Measurements from ENCODE around the gene MS4A14. TPM values are rescaled to one million over a fixed set of nuclear protein-coding genes. Genes with fewer than 3 reads are reported as not detected.

Gene MS4A14
- total RNA-seq, 1 donor from 2014 or later: not detected

DNA sequence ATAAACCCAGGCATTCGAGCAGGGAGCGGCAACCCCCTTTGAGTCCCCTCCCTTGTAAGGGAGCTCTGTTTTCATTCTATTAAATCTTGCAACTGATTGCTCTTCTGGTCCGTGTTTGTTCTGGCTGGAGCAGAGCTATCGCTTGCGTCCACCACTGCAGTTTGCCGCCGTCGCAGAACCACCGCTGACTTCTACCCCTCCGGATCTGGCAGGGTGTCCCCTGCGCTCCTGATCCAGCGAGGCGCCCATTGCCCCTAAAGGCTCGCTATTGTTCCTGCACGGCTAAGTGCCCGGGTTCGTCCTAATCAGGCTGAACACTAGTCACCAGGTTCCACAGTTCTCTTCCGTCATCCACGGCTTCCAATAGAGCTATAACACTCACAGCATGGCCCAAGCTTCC lies 28.4 kb upstream of the MS4A14 start:
- DNase-seq: no peak
- H3K4me3 Mint-ChIP-seq (ENCODE audit: unreplicated experiment): no peak overlapping the region
- H3K36me3 Mint-ChIP-seq (ENCODE audit: unreplicated experiment): no peaks in the 10 kb centered on the region
- H3K27me3 Mint-ChIP-seq (ENCODE audit: unreplicated experiment): no peaks in the 10 kb centered on the region
- no peak overlapping the region for H3K27ac Mint-ChIP-seq (ENCODE audit: unreplicated experiment)
- H3K4me1 Mint-ChIP-seq (ENCODE audit: low read depth, unreplicated experiment): peaks cover 2% of the 10 kb centered on the region
- TF ChIP-seq, protein P1, sequence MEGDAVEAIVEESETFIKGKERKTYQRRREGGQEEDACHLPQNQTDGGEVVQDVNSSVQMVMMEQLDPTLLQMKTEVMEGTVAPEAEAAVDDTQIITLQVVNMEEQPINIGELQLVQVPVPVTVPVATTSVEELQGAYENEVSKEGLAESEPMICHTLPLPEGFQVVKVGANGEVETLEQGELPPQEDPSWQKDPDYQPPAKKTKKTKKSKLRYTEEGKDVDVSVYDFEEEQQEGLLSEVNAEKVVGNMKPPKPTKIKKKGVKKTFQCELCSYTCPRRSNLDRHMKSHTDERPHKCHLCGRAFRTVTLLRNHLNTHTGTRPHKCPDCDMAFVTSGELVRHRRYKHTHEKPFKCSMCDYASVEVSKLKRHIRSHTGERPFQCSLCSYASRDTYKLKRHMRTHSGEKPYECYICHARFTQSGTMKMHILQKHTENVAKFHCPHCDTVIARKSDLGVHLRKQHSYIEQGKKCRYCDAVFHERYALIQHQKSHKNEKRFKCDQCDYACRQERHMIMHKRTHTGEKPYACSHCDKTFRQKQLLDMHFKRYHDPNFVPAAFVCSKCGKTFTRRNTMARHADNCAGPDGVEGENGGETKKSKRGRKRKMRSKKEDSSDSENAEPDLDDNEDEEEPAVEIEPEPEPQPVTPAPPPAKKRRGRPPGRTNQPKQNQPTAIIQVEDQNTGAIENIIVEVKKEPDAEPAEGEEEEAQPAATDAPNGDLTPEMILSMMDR (IDR thresholded peaks at IDR 0.05; ENCODE audit: partially characterized antibody, unreplicated experiment): no peak
- no peaks in the 10 kb centered on the region for H3K9me3 Mint-ChIP-seq (ENCODE audit: unreplicated experiment)

DNA sequence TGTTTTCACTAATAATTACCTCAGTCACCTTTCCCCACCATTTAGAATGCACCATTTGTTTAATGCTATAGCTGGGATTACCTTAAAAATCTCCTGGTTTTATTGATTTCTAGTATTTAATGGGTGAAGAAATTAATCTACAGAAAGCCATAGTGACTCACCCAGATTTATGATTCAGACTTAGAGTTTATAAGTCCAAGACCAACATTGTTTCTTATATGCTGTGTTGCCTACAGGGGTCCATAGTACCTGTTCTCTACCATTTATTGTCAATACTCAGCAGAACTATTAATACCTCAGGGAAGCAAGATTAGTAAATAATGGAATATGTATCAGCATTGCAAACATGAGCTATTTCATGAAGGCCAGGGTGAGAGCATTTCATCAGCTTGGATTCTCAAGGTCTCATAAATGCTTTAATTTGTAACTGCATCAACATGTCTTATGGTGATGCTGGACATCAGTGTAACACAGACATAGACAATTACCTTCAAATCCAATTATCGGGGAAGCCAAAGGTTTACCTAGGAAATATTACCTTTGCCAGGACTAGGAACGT lies 25.9 kb upstream of the MS4A14 start:
- Mint-ChIP-seq H3K4me1 (ENCODE audit: low read depth, unreplicated experiment) (peaks cover 2% of the 10 kb centered on the region), H3K4me3 (ENCODE audit: unreplicated experiment) (no peak overlapping the region), H3K27ac (ENCODE audit: unreplicated experiment) (no peak overlapping the region), H3K36me3 (ENCODE audit: unreplicated experiment) (no peaks in the 10 kb centered on the region), H3K9me3 (ENCODE audit: unreplicated experiment) (no peaks in the 10 kb centered on the region), H3K27me3 (ENCODE audit: unreplicated experiment) (no peaks in the 10 kb centered on the region)
- TF ChIP-seq, protein P1 (IDR thresholded peaks at IDR 0.05; ENCODE audit: partially characterized antibody, unreplicated experiment): no peak
- no peak for DNase-seq

DNA sequence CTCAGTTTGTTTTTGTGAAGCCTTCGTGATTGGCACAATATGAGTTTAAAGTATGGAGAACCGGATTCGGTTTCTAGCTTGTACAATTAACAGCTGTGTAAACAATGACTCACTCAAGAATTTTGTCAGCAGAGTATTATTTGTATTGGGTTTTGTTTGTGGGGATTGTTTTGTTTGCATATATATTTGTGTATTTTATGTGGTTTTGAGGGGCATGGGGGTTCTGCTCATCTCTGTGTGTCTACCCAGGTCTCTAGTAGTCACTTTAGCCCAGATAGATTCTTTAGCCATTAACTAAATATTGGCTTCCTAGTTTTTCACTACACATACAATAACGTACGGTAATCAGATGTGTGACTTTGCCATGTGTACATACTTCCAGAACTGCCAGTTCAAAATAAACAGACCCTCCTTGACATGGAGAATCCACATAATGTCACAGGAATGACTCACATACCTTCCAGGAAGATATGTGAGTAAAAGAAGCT lies 25.4 kb upstream of the MS4A14 start:
- Mint-ChIP-seq H3K27ac (ENCODE audit: unreplicated experiment) (no peak overlapping the region), H3K4me1 (ENCODE audit: low read depth, unreplicated experiment) (peaks cover 2% of the 10 kb centered on the region), H3K27me3 (ENCODE audit: unreplicated experiment) (no peaks in the 10 kb centered on the region), H3K4me3 (ENCODE audit: unreplicated experiment) (no peak overlapping the region), H3K9me3 (ENCODE audit: unreplicated experiment) (no peaks in the 10 kb centered on the region), H3K36me3 (ENCODE audit: unreplicated experiment) (no peaks in the 10 kb centered on the region)
- TF ChIP-seq, protein P1 (IDR thresholded peaks at IDR 0.05; ENCODE audit: partially characterized antibody, unreplicated experiment): no peak
- no peak for DNase-seq

DNA sequence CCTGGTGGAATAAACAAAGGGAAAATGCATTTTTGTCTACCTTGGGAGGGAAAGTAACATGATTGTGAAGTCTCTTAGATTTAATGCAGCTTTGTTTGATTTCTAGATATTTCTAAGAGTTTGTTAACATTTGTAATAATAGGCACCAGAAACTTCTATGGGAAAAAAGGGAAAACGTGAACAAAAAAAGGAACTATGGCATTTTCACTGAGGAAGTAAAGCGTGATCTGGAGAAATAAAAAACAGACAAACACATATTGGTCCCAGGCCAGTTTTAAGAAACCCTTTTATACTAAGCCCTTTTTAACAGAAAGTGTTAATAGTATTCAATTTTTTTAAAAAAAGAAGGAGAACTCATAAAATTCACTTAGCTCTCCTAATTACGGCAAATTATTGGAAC lies 24.9 kb upstream of the MS4A14 start:
- DNase-seq: no peak
- Mint-ChIP-seq H3K9me3 (ENCODE audit: unreplicated experiment) (no peaks in the 10 kb centered on the region), H3K27ac (ENCODE audit: unreplicated experiment) (no peak overlapping the region), H3K36me3 (ENCODE audit: unreplicated experiment) (no peaks in the 10 kb centered on the region), H3K27me3 (ENCODE audit: unreplicated experiment) (no peaks in the 10 kb centered on the region), H3K4me1 (ENCODE audit: low read depth, unreplicated experiment) (no peaks in the 10 kb centered on the region), H3K4me3 (ENCODE audit: unreplicated experiment) (no peak overlapping the region)
- TF ChIP-seq, protein P1 (IDR thresholded peaks at IDR 0.05; ENCODE audit: partially characterized antibody, unreplicated experiment): no peak

DNA sequence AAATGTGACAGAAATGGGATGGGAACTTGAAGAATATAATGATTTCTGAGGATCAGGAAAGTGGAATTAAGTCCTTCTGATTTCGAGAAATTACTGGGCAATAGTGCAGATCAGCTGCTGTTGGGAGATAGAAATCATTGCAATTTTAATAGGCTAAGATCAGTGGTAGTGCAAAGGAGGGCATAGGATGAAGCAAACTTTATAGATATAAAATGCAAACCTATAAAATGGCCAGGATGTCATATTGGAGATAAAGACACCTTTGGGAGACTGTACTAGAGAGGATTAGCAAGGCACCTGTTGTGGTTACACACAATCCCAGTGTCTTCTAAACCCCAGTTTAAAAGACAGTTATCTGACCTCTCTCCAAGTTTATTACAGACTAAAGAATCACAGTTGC lies 24.4 kb upstream of the MS4A14 start:
- Mint-ChIP-seq H3K4me1 (ENCODE audit: low read depth, unreplicated experiment) (no peaks in the 10 kb centered on the region), H3K36me3 (ENCODE audit: unreplicated experiment) (no peaks in the 10 kb centered on the region), H3K9me3 (ENCODE audit: unreplicated experiment) (no peaks in the 10 kb centered on the region), H3K4me3 (ENCODE audit: unreplicated experiment) (no peak overlapping the region), H3K27me3 (ENCODE audit: unreplicated experiment) (no peaks in the 10 kb centered on the region), H3K27ac (ENCODE audit: unreplicated experiment) (no peak overlapping the region)
- DNase-seq: no peak
- TF ChIP-seq, protein P1 (IDR thresholded peaks at IDR 0.05; ENCODE audit: partially characterized antibody, unreplicated experiment): no peak
